Measurements from ENCODE around the gene ZNF584.
"Not testable (repeated sequence)": the region's sequence is repeated elsewhere in the genome, so short reads cannot be mapped to it uniquely, and the experiment has no call there.

The ZNF584 gene

GRCh38 chr19:58408152-58409009, at the start of gene ZNF584:
TSS of gene ZNF584 (plus strand) at chr19:58408649. CDS start at chr19:58409148, 499 bp downstream.
- peak; percentile 96 for DNase-seq

GRCh38 chr19:58361900-58362271, 46.6 kb upstream of the ZNF584 start:
- peak; percentile 36 for DNase-seq

GRCh38 chr19:58362272-58362994, 46.0 kb upstream of the ZNF584 start, which contains the start of gene ZNF497:
TSS of gene ZNF497 (minus strand) at chr19:58362751. CDS start at chr19:58357635, 5,116 bp downstream.
- peak; percentile 90 for DNase-seq

GRCh38 chr19:58364146-58364545, 44.3 kb upstream of the ZNF584 start:
- DNase-seq = no peak

GRCh38 chr19:58366585-58367430, 41.6 kb upstream of the ZNF584 start:
- no peak for DNase-seq

- no peak for DNase-seq
These were observed 40.6 kb upstream of the ZNF584 start for GRCh38 chr19:58367698-58368454.

- no peak for DNase-seq
These were observed 39.7 kb upstream of the ZNF584 start for GRCh38 chr19:58368561-58369360.

- no peak for DNase-seq
These were observed 35.9 kb upstream of the ZNF584 start for GRCh38 chr19:58372311-58373133.

GRCh38 chr19:58374200-58374599, 34.2 kb upstream of the ZNF584 start:
- no peak for DNase-seq

GRCh38 chr19:58376724-58377123, 31.7 kb upstream of the ZNF584 start:
- not testable (repeated sequence) for DNase-seq

GRCh38 chr19:58379246-58379645, 29.2 kb upstream of the ZNF584 start:
- DNase-seq = no peak

GRCh38 chr19:58380037-58380661, 28.3 kb upstream of the ZNF584 start:
- DNase-seq = no peak

GRCh38 chr19:58380662-58381459, 27.6 kb upstream of the ZNF584 start, which contains the start of gene ZNF837:
TSS of gene ZNF837 (minus strand) at chr19:58381030. CDS start at chr19:58369332, 11,698 bp downstream.
- peak; percentile 100 for DNase-seq

- no peak for DNase-seq
These were observed 26.8 kb upstream of the ZNF584 start for GRCh38 chr19:58381460-58382212.

GRCh38 chr19:58382997-58383603, 25.3 kb upstream of the ZNF584 start:
- DNase-seq = no peak

- DNase-seq = no peak
These were observed 23.0 kb upstream of the ZNF584 start for GRCh38 chr19:58385313-58385890.

- no peak for DNase-seq
These were observed 22.4 kb upstream of the ZNF584 start for GRCh38 chr19:58385891-58386575.
